ENCODE data around the gene MGLL.

GRCh38 chr3:127708837-127709236 lies 113.5 kb downstream of the MGLL start:
- no peak for TF ChIP-seq GATA2 (IDR thresholded peaks at IDR 0.05; ENCODE audit: low read depth, low read length)
- no peak for TF ChIP-seq GATA3 (IDR thresholded peaks at IDR 0.05; ENCODE audit: low read depth, low read length)
